ENCODE data around the gene ABHD1.

ABHD1 gene

GRCh38 chr2:27138111-27138510, 14.5 kb downstream of the ABHD1 start:
- no peak for DNase-seq

- DNase-seq = no peak
These were observed 15.7 kb downstream of the ABHD1 start, which contains the start of gene PRR30 for GRCh38 chr2:27139310-27139709. TSS of gene PRR30 (minus strand) at chr2:27139410. CDS start at chr2:27138329, 1,081 bp downstream.

- no peak for DNase-seq
These were observed 19.7 kb downstream of the ABHD1 start for GRCh38 chr2:27143285-27143684.

- DNase-seq = no peak
These were observed 22.1 kb downstream of the ABHD1 start for GRCh38 chr2:27145682-27146081.

- DNase-seq = no peak
These were observed 24.3 kb downstream of the ABHD1 start for GRCh38 chr2:27147935-27148334.

- no peak for DNase-seq
These were observed 25.3 kb downstream of the ABHD1 start, which contains the start of gene TCF23 for GRCh38 chr2:27148801-27149439. TSS of gene TCF23 (plus strand) at chr2:27149004. CDS start at chr2:27149134, 130 bp downstream.

GRCh38 chr2:27149570-27150405, 26.2 kb downstream of the ABHD1 start:
- no peak for DNase-seq

GRCh38 chr2:27150639-27151230, 27.1 kb downstream of the ABHD1 start:
- no peak for DNase-seq

- DNase-seq = no peak
These were observed 28.6 kb downstream of the ABHD1 start for GRCh38 chr2:27152102-27152795.

- no peak for DNase-seq
These were observed 29.3 kb downstream of the ABHD1 start for GRCh38 chr2:27152796-27153464.

- DNase-seq = no peak
These were observed 30.9 kb downstream of the ABHD1 start for GRCh38 chr2:27154488-27154887.

GRCh38 chr2:27155069-27155520, 31.5 kb downstream of the ABHD1 start:
- DNase-seq = no peak

- no peak for DNase-seq
These were observed 34.9 kb downstream of the ABHD1 start for GRCh38 chr2:27158468-27158867.

GRCh38 chr2:27159271-27159670, 35.7 kb downstream of the ABHD1 start:
- DNase-seq = no peak

GRCh38 chr2:27160191-27160590, 36.6 kb downstream of the ABHD1 start:
- no peak for DNase-seq

- DNase-seq = no peak
These were observed 38.8 kb downstream of the ABHD1 start for GRCh38 chr2:27162151-27163121.

GRCh38 chr2:27164960-27165763, 41.5 kb downstream of the ABHD1 start:
- DNase-seq = no peak

GRCh38 chr2:27170581-27171337, 47.1 kb downstream of the ABHD1 start:
- DNase-seq = no peak

GRCh38 chr2:27171351-27171848, 47.8 kb downstream of the ABHD1 start:
- no peak for DNase-seq

Data from stimulated activated CD4-positive, alpha-beta T cell treated with anti-CD3 and anti-CD28 coated beads, Interleukin-4, amount 100 ng/mL, for 4 hours (primary cell).